ENCODE data around the gene BCL7C. TPM values are rescaled to one million over a fixed set of nuclear protein-coding genes. Genes with fewer than 3 reads are reported as not detected.

The BCL7C gene
- total RNA-seq, 1 donor from 2014 or later: 46.3 TPM

DNA sequence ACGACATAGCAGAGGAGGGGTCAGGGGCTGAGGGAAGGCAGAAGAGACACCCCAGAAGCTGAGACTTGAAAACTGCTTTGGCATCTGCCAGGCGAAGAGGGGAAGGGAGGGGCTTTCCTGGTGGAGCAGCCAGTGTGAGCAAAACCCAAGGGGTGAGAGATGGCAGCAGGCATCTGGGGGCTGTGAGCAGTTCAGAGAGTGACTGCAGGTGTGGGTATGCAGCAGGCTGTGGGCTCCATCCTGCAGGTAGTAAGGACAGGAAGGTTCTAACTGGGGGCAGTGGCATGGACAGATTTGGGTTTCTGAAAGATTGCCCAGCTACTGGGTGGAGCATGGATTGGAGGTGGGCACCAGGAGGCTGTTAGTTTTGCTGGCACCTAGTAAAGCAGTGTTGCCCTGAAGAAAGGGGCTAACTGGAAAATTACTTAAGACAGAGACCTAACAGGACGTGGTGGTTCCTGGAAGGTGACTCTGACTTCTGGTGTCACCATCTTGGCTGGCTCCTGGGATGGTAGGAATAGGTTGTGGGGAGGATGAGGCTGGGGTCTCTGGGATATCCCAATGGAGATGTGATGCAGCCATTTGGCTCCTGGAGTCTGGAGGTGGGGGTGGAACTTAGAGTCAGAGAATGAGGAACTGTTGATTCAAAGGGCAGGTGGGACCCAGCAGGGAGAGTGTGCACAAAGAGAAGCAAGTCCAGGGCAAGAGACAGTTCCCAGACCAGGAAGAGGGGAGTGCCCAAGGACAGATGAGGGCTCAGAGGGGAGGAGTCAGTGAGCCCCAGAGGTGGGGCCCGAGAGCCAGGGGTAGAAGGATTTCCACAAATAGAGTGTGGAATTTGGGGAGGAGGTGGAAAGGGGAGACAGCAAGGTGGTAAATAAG lies 11.2 kb downstream of the BCL7C start:
- TF ChIP-seq, protein P1, sequence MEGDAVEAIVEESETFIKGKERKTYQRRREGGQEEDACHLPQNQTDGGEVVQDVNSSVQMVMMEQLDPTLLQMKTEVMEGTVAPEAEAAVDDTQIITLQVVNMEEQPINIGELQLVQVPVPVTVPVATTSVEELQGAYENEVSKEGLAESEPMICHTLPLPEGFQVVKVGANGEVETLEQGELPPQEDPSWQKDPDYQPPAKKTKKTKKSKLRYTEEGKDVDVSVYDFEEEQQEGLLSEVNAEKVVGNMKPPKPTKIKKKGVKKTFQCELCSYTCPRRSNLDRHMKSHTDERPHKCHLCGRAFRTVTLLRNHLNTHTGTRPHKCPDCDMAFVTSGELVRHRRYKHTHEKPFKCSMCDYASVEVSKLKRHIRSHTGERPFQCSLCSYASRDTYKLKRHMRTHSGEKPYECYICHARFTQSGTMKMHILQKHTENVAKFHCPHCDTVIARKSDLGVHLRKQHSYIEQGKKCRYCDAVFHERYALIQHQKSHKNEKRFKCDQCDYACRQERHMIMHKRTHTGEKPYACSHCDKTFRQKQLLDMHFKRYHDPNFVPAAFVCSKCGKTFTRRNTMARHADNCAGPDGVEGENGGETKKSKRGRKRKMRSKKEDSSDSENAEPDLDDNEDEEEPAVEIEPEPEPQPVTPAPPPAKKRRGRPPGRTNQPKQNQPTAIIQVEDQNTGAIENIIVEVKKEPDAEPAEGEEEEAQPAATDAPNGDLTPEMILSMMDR (IDR thresholded peaks at IDR 0.05; ENCODE audit: insufficient read depth, low read length, poor library complexity, severe bottlenecking): no peak
- H3K4me3 ChIP-seq (ENCODE audit: low read depth, low read length): no peak overlapping the region
- H3K36me3 ChIP-seq (ENCODE audit: control insufficient read depth, insufficient read depth, low read length): no peaks in the 10 kb centered on the region
- no peak for DNase-seq (ENCODE audit: low read depth)
- no peaks in the 10 kb centered on the region for H3K27me3 ChIP-seq (ENCODE audit: control insufficient read depth, insufficient read depth, low read length)

DNA sequence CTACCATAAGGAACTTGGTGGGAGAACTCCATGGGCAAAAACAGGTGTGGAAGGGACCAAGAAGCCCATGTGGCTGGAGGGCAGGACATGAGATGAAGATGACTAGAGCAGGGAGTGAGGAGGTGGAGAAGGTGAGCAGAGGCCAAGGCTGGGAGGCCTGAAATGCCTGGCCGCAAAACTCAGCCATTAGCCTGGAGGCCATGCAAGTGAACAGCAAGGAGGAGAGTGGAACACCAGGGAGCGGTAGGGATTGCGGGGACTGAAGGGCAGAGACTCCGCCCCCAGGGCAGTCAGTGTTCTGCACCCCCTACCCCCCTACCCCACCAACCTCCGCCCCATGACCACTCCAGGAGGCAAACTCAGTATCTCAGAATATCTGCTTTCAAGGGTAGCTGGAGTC lies 17.0 kb downstream of the BCL7C start:
- Histone ChIP-seq H3K27me3 (ENCODE audit: control insufficient read depth, insufficient read depth, low read length) (no peaks in the 10 kb centered on the region), H3K4me3 (ENCODE audit: low read depth, low read length) (peak overlapping the region; percentile 89), H3K36me3 (ENCODE audit: control insufficient read depth, insufficient read depth, low read length) (no peaks in the 10 kb centered on the region)
- DNase-seq (ENCODE audit: low read depth): no peak
- TF ChIP-seq, protein P1 (IDR thresholded peaks at IDR 0.05; ENCODE audit: insufficient read depth, low read length, poor library complexity, severe bottlenecking): no peak

DNA sequence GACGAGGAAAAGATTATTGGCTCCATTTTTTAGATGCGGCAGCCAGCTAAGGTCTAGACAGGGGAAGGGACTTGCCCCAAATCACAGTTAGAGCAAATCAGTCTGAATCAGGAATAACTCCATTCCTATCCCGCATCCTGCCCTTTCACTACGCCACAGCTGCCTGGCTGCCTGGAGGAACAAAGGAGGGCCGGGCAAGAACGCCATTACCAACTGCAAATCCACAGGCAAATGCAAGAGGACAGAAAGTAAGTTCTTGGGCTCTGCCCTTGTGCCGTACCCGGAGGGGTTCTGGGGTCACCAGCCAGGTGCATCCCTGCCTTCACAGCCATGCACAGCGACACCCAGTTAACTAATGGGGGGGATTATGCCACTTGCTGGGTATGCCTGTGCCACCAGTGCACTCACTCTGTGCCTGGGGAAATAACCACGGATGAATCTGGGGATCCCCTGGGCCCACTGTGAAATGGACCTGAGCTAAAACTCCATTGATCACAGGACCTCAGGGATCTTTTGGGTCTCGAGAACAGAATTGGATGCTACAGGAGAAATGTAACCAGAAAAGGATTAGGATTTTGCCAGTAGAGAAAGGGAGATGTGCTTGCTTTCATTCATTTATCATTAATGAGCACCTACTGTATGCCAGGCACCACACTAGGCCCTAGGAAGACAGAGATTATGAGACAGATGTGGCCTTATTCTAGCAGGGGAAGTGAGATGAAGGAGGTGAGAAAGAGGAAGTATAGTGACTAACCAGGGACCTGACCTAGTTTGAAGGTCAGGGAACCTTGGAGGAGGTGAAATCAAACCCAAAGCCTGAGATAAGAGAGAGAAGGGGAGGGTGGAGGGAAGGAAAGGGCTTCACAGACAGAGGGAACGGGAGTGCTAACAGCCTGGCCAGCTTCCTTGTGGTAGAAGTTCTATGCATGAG lies 17.7 kb downstream of the BCL7C start:
- no peak for DNase-seq (ENCODE audit: low read depth)

DNA sequence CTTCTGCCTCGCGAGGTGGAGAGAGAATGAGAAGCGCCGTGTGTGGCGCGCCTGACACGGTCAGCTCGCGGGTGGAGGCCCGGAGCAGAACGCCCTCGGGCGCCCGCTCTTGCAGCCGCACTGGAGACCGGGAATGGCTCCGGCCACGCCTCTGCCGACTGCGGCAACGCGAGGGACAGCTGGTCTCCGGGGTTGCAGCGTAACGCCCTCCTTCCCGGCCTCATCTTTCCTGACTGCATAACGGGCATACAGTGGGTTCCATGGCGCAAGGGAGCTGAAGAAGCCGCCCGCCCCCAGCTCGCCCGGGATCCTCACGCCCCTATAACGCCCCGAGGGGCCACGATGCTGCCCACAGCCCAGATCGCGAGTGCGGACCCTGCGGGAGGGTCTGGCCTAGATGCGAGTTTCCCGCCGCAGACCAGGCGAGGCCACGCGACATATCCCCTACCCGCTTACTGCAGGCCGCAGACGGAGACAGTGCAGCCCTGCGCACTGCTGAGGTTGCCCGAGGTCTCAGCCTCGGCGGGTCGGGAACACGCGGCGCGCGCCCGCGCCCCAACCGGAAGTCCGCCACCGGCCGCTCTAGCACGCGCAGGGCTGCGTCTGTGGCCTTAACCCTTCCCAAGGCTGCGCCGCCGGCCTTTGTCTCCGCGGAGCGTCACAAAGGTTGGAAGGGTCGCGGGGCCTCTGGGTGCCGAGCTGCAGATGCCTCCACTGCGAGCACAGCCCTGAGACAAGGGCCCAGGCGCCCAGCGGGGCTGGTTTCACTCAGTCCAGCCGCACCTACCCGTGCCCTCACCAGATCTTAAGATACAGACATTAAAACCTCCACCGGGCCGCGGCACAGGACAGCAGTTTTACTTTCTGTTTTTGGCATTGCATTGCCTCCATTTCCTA lies 18.8 kb downstream of the BCL7C start:
- TF ChIP-seq, protein P1 (IDR thresholded peaks at IDR 0.05; ENCODE audit: insufficient read depth, low read length, poor library complexity, severe bottlenecking): no peak
- DNase-seq (ENCODE audit: low read depth): peak; percentile 56
- no peaks in the 10 kb centered on the region for H3K27me3 ChIP-seq (ENCODE audit: control insufficient read depth, insufficient read depth, low read length)
- peak overlapping the region; percentile 89 for H3K4me3 ChIP-seq (ENCODE audit: low read depth, low read length)
- peaks cover 1% of the 10 kb centered on the region for H3K36me3 ChIP-seq (ENCODE audit: control insufficient read depth, insufficient read depth, low read length)

More for the DNA sequence above, 17.7 kb downstream of the BCL7C start:
- Histone ChIP-seq H3K36me3 (ENCODE audit: control insufficient read depth, insufficient read depth, low read length) (no peaks in the 10 kb centered on the region), H3K27me3 (ENCODE audit: control insufficient read depth, insufficient read depth, low read length) (no peaks in the 10 kb centered on the region), H3K4me3 (ENCODE audit: low read depth, low read length) (peak overlapping the region; percentile 89)
- TF ChIP-seq, protein P1 (IDR thresholded peaks at IDR 0.05; ENCODE audit: insufficient read depth, low read length, poor library complexity, severe bottlenecking): no peak

DNA sequence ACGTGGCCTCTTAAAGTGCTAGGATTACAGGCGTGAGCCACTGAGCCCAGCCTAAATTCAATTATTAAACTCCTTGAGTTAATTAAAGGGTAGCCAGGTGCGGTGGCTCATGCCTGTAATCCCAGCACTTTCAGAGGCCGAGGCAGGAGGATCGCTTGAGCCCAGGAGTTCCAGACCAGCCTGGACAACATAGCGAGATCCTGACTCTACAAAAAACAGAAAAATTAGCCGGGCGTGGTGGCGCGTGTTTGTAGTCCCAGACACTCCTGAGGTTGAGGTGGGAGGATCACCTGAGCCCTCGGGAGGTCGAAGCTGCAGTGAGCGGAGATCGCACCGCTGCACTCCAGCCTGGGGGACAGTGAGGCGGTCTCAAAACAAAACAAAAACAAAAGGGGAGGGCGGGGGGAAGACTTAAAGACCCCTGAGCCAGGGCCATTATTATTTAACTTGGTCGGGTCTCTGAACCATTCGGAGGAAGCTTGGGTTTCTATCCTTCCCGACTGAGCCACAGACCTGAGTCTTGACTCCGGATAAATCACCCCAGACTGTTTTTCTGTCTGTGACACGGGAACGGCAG lies 19.5 kb downstream of the BCL7C start:
- Histone ChIP-seq H3K4me3 (ENCODE audit: low read depth, low read length) (peak overlapping the region; percentile 89), H3K36me3 (ENCODE audit: control insufficient read depth, insufficient read depth, low read length) (peaks cover 1% of the 10 kb centered on the region), H3K27me3 (ENCODE audit: control insufficient read depth, insufficient read depth, low read length) (no peaks in the 10 kb centered on the region)
- DNase-seq (ENCODE audit: low read depth): no peak
- TF ChIP-seq, protein P1 (IDR thresholded peaks at IDR 0.05; ENCODE audit: insufficient read depth, low read length, poor library complexity, severe bottlenecking): no peak

Measured in kidney epithelial cell (primary cell).